GM12878 (cell line): ENCODE results near the gene RIT2. TPM values are rescaled to one million over a fixed set of nuclear protein-coding genes. Genes with fewer than 3 reads are reported as not detected.

ENCODE experiments used
- ATAC-seq: fragments of 200-7000 bp; cut with Tn5 transposase; 3 replicates; pipeline ENCODE4 v1.9.1; 2020; ENCODE audit warnings: mild to moderate bottlenecking, moderate library complexity
- BruUV-seq: library from RNA; stranded (reverse); fragments of 400-500 nt; replicated peaks from 2 replicates; lab custom pipeline; 2021; lab: Mats Ljungman, UMichigan
- CTCF ChIA-PET: fragments of 300-600 bp; sonication (Branson Sonifier 250); formaldehyde crosslinking; extraction: SDS; loops from one replicate; lab custom pipeline; 2021; ENCODE audit warnings: inconsistent platforms; lab: Yijun Ruan, JAX
- POLR2A ChIA-PET: fragments of 350-600 bp; formaldehyde crosslinking; extraction: SDS; loops from one replicate; lab custom pipeline; 2021; ENCODE audit warnings: inconsistent platforms; lab: Charles Lee
- RAD21 ChIA-PET: fragments of 300-600 bp; sonication (Branson Sonifier 250); formaldehyde crosslinking; loops from one replicate; lab custom pipeline; 2023; ENCODE audit warnings: antibody characterized with exemption; ENCODE audit not compliant: unreplicated experiment; lab: Charles Lee
- SMC1A ChIA-PET: fragments of 300-600 bp; sonication (Branson Sonifier 250); formaldehyde crosslinking; loops from one replicate; lab custom pipeline; 2023; ENCODE audit not compliant: unreplicated experiment, uncharacterized antibody; lab: Charles Lee
- DNase-seq: peaks from one replicate; pipeline ENCODE4 v3.0.0-alpha.2; 2011; ENCODE audit warnings: low read depth, low spot score
- FAIRE-seq: peaks from 3 replicates; lab custom pipeline; 2011; peaks lifted over from hg19 to GRCh38; lab: Jason Lieb, UNC
- H2AFZ ChIP-seq: 2 replicates; pipeline ENCODE4 v1.6.0; 2011; ENCODE audit warnings: low read depth, low read length, control low read depth; ENCODE audit not compliant: control insufficient read depth
- H3K27ac ChIP-seq: 2 replicates; pipeline ENCODE4 v1.5.1; 2011; ENCODE audit warnings: control low read depth; ENCODE audit not compliant: control insufficient read depth, insufficient read depth
- H3K27me3 ChIP-seq, 2 experiments: replicated peaks in 1 of 2; 2 replicates each; pipeline versions ENCODE4 v1.6.0 to v1.6.1; 2011; ENCODE audit warnings: low read length in 1 of 2; ENCODE audit not compliant: control insufficient read depth in 2 of 2, insufficient read depth in 2 of 2
- H3K36me3 ChIP-seq, 2 experiments: 2 replicates each; pipeline ENCODE4 v1.5.1; 2011; ENCODE audit warnings: low read length in 1 of 2; ENCODE audit not compliant: control insufficient read depth in 2 of 2, insufficient read depth in 2 of 2
- H3K4me1 ChIP-seq: 2 replicates; pipeline ENCODE4 v1.6.1; 2011; ENCODE audit warnings: mild to moderate bottlenecking, low read length, moderate library complexity, mixed read lengths; ENCODE audit not compliant: control insufficient read depth, insufficient read depth
- H3K4me2 ChIP-seq: 2 replicates; pipeline ENCODE4 v1.6.0; 2011; ENCODE audit warnings: control low read depth; ENCODE audit not compliant: control insufficient read depth, insufficient read depth
- H3K4me3 ChIP-seq: fragments of 200-600 bp; sonication (generic); 2 replicates; pipeline ENCODE4 v1.5.1; 2016
- H3K79me2 ChIP-seq: 2 replicates; pipeline ENCODE4 v1.6.0; 2011; ENCODE audit warnings: low read length; ENCODE audit not compliant: control insufficient read depth, insufficient read depth
- H3K9ac ChIP-seq: 2 replicates; pipeline ENCODE4 v1.8.0; 2011; ENCODE audit warnings: low read length, control low read depth, mixed read lengths; ENCODE audit not compliant: control insufficient read depth, insufficient read depth
- H3K9me3 ChIP-seq: replicated peaks from 3 replicates; pipeline ENCODE4 v1.5.1; 2011; ENCODE audit warnings: mild to moderate bottlenecking, low read length; ENCODE audit not compliant: control insufficient read depth, insufficient read depth
- H4K20me1 ChIP-seq: 2 replicates; pipeline ENCODE4 v1.6.0; 2011; ENCODE audit not compliant: control insufficient read depth, insufficient read depth
- BACH1 ChIP-seq: fragments of 450-650 bp; IDR thresholded peaks from 2 replicates; pipeline ENCODE4 v1.6.1; 2017; ENCODE audit warnings: mild to moderate bottlenecking, borderline replicate concordance
- BRCA1 ChIP-seq: IDR thresholded peaks from 2 replicates; pipeline ENCODE4 v1.6.1; 2011; ENCODE audit warnings: low read depth, low read length, improper control_type of control experiment
- ELK1 ChIP-seq: IDR thresholded peaks from 2 replicates; pipeline ENCODE4 v1.6.1; 2012; ENCODE audit warnings: low read depth, low read length, improper control_type of control experiment
- EP300 ChIP-seq, 2 experiments: fragments of 150-350 bp in 1 of 2; IDR thresholded peaks; 2 replicates each; pipeline ENCODE4 v1.6.1; 2011 to 2012; ENCODE audit warnings: low read depth in 2 of 2, low read length in 2 of 2, borderline replicate concordance in 1 of 2, improper control_type of control experiment in 1 of 2, inconsistent platforms in 1 of 2; ENCODE audit not compliant: control insufficient read depth in 1 of 2
- EZH2 ChIP-seq: IDR thresholded peaks from 2 replicates; pipeline ENCODE4 v1.6.1; 2012; ENCODE audit warnings: low read depth, mild to moderate bottlenecking, control low read depth, inconsistent platforms, low read length, borderline replicate concordance; ENCODE audit not compliant: control insufficient read depth
- FOS ChIP-seq: IDR thresholded peaks from 3 replicates; pipeline ENCODE4 v1.6.1; 2011; ENCODE audit warnings: borderline replicate concordance; ENCODE audit not compliant: insufficient read length; ENCODE audit errors: extremely low read depth
- GABPA ChIP-seq: IDR thresholded peaks from 2 replicates; pipeline ENCODE4 v1.6.1; 2014; ENCODE audit warnings: antibody characterized with exemption, low read depth, mild to moderate bottlenecking, inconsistent platforms
- HCFC1 ChIP-seq: fragments of 150-350 bp; IDR thresholded peaks from 2 replicates; pipeline ENCODE4 v1.6.1; 2014; ENCODE audit warnings: low read length
- IKZF1 ChIP-seq: fragments of 450-650 bp; conservative IDR thresholded peaks from 2 replicates; pipeline ENCODE4 v1.6.1; 2017; ENCODE audit warnings: antibody characterized with exemption, mild to moderate bottlenecking
- IRF3 ChIP-seq: fragments of 450-650 bp; IDR thresholded peaks from 2 replicates; pipeline ENCODE4 v1.6.1; 2014; ENCODE audit warnings: mild to moderate bottlenecking
- KDM1A ChIP-seq: fragments of 200-600 bp; sonication (generic); IDR thresholded peaks from 2 replicates; pipeline ENCODE4 v1.6.1; 2016; ENCODE audit warnings: borderline replicate concordance
- PRDM15 ChIP-seq: fragments of 450-650 bp; formaldehyde crosslinking; IDR thresholded peaks from 2 replicates; pipeline ENCODE4 v1.4.0; 2020; ENCODE audit warnings: mild to moderate bottlenecking, moderate library complexity
- RBBP5 ChIP-seq: fragments of 200-600 bp; sonication (generic); conservative IDR thresholded peaks from 2 replicates; pipeline ENCODE4 v1.6.1; 2016
- RFX5 ChIP-seq: IDR thresholded peaks from 2 replicates; pipeline ENCODE4 v1.6.1; 2011; ENCODE audit warnings: low read depth, low read length, improper control_type of control experiment
- SPI1 ChIP-seq: IDR thresholded peaks from 2 replicates; pipeline ENCODE4 v1.6.1; 2011; ENCODE audit warnings: low read depth, mild to moderate bottlenecking, low read length, moderate library complexity, borderline replicate concordance; ENCODE audit not compliant: insufficient read depth
- STAT3 ChIP-seq: IDR thresholded peaks from 2 replicates; pipeline ENCODE4 v1.6.1; 2011; ENCODE audit warnings: low read depth, low read length, improper control_type of control experiment
- ZNF217 ChIP-seq: fragments of 450-650 bp; IDR thresholded peaks from 2 replicates; pipeline ENCODE4 v1.6.1; 2017; ENCODE audit warnings: antibody characterized with exemption, mild to moderate bottlenecking
- WGBS: methylation state at CpG from one replicate; pipeline ENCODE4 v1.1.6; 2016; ENCODE audit warnings: low lambda C conversion rate; ENCODE audit not compliant: insufficient replicate concordance, insufficient coverage; ENCODE audit errors: missing lambda C conversion rate; 5-methylcytosine and 5-hydroxymethylcytosine counted together
- in situ Hi-C: fragments of 300-500 bp; cut with MboI; formaldehyde crosslinking; loops from 9 replicates; pipeline ENCODE4 v1.14.3; 2018; ENCODE audit warnings: mixed read lengths
- intact Hi-C: fragments of 100-400 bp; cut with micrococcal nuclease; formaldehyde crosslinking; loops from one replicate; pipeline ENCODE4 v1.14.2; 2022; ENCODE audit not compliant: unreplicated experiment
- polyA plus RNA-seq, 11 experiments: library from polyadenylated mRNA; depleted of rRNA in 4 of 11; unstranded in 6 of 11; stranded (reverse) in 5 of 11; fragments of >200 nt; fragmentation: Nextera tagmentation in 4 of 11; fragmentation: Illumina TruSeq in 1 of 11; extraction: Ambion mirVana in 4 of 11; extraction: Trizol in 1 of 11; gene quantifications; 1 replicate in 1 of 11; 2 replicates in 10 of 11; pipeline versions ENCODE4 v1.2.1 to v1.2.3, GENCODE V29; 2011 to 2016; ENCODE audit warnings: inconsistent platforms in 2 of 11, missing spikeins in 2 of 11, low read depth in 1 of 11
- total RNA-seq, 4 experiments: library from RNA; depleted of rRNA in 3 of 4; stranded (reverse); fragments of >200 nt in 3 of 4; fragmentation: Illumina TruSeq in 1 of 4; extraction: Trizol in 1 of 4; gene quantifications; 2 replicates each; pipeline versions ENCODE4 v1.2.1 to v1.2.3, GENCODE V29; 2013 to 2021

The RIT2 gene
- total and polyA plus RNA-seq, 10 of the 15 experiments (the other 5 are each of a cell fraction or from before 2014, with no cell fraction given) = not detected

- no peaks in the 10 kb centered on the region for H3K36me3 ChIP-seq
- H3K4me2 ChIP-seq = no peak overlapping the region
- RAD21 ChIA-PET = no interaction called here
- no peak overlapping the region for H3K4me3 ChIP-seq
- SMC1A ChIA-PET = interaction anchor here (1.2 kb wide), 1 partner anchor 740 kb away, joined by 3 read pairs; no protein-coding TSS in a partner anchor
- H4K20me1 ChIP-seq = no peaks in the 10 kb centered on the region
- FAIRE-seq (no peak), DNase-seq (no peak), ATAC-seq (no peak)
- no peaks in the 10 kb centered on the region for H3K4me1 ChIP-seq
- H3K79me2 ChIP-seq = no peaks in the 10 kb centered on the region
- POLR2A ChIA-PET = no interaction called here
- intact Hi-C loops (no loop called here), in situ Hi-C loops (no loop called here)
- no peaks in the 10 kb centered on the region for H3K9me3 ChIP-seq
- no peak overlapping the region for H3K27ac ChIP-seq
- H3K27me3 ChIP-seq = no peaks in the 10 kb centered on the region
- CTCF ChIA-PET = interaction anchor here (0.9 kb wide), 1 partner anchor 410 kb away, joined by 3 read pairs; no protein-coding TSS in a partner anchor
- WGBS = 9% methylated on average over 7 of the region's 7 CpGs
- H2AFZ ChIP-seq = no peak overlapping the region
- no peak overlapping the region for H3K9ac ChIP-seq
- BruUV-seq = no TSS peak
- TF ChIP-seq FOS (no peak), HCFC1 (no peak), IKZF1 (no peak), SPI1 (no peak), PRDM15 (CRISPR knock-in tag) (no peak), IRF3 (no peak), GABPA (no peak), BRCA1 (no peak), ELK1 (no peak), STAT3 (no peak), KDM1A (no peak), BACH1 (no peak), EZH2 (no peak), ZNF217 (no peak), RFX5 (no peak), EP300 (IDR thresholded peaks at IDR 0.05; ENCODE audit: borderline replicate concordance in 1 of 2, control insufficient read depth in 1 of 2, low read depth in 2 of 2, low read length in 2 of 2) (no peak), RBBP5 (no peak)
Measured at GRCh38 chr18:43054815-43055519, 60.5 kb downstream of the RIT2 start.
